ENCODE data around the gene FNDC3B.

FNDC3B gene

DNA sequence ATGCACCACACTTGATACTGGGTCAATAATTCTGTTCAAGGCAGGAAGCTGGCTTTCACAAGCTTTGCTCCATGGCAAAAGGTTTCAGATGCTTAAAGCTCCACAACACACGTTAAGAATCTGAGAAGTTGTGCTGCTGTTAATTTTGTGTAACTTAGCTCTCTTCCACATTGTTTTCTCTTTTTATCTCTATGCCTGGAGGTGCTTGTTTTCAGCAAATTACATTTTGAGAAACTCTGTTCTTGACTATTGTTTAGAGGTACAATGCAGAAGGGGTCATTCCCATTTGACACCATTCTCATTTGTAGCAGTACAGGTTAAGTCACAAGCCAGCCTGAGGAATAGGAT is 156.0 kb downstream of the FNDC3B start:
- no peak for FAIRE-seq

DNA sequence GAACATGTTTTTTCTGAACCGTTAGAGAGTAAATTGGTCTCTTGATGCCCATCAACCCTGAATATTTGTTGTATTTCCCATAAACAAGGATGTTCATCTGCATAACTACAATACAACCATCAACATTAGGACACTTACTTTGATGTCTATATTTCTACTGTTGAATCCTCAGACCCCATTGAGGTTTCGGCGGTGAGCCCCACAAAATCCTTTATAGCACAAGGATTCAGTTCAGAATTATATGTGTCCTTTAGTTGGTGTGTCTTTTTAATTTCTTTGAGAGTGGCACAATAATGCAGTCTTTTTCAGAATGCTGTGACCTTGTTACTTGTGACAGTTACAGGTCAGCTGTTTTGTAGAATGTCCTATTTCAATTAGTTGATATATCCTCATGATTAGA is 158.0 kb downstream of the FNDC3B start:
- no peak for FAIRE-seq

DNA sequence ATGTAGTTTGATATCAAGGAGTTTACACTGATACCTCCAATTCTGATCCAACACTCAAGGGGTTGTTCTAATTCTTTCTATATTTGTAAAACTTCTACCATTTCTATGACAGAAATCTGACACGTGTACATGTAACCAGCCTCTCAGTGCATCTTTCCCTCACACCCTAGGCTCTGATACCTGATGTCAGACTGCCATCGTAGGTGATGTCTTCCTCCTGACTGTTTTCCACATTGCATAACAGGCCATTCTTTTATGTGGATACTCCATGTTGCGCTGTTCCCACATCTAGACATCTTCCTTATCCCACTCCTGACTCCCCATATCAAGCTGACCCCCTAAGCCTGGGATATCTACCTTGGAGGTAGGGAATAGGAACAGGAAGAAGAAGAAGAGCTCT is 159.1 kb downstream of the FNDC3B start:
- no peak for FAIRE-seq

DNA sequence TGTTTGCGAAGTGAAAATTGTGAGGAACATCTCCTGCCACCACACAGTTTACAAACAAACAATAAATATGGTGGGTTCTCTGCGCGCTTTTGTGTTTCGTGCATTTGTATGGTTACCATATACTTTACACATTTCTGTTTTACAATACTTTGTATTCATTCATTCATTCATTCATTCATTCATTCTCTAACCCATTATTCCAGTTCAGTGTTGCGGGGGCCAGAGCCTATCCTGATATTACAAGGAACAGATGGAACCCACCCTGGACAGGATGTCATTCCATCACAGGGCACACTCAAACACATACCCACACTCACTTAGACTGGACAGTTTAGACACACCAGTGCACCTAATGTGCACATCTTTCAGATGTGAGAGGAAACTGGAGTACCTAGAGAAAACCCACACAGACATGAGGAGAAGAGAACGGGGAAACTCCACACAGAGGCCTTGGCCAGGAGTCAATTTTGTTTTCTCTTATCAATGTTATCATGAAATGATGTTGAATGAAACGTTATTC is 160.5 kb downstream of the FNDC3B start:
- no peak for FAIRE-seq

DNA sequence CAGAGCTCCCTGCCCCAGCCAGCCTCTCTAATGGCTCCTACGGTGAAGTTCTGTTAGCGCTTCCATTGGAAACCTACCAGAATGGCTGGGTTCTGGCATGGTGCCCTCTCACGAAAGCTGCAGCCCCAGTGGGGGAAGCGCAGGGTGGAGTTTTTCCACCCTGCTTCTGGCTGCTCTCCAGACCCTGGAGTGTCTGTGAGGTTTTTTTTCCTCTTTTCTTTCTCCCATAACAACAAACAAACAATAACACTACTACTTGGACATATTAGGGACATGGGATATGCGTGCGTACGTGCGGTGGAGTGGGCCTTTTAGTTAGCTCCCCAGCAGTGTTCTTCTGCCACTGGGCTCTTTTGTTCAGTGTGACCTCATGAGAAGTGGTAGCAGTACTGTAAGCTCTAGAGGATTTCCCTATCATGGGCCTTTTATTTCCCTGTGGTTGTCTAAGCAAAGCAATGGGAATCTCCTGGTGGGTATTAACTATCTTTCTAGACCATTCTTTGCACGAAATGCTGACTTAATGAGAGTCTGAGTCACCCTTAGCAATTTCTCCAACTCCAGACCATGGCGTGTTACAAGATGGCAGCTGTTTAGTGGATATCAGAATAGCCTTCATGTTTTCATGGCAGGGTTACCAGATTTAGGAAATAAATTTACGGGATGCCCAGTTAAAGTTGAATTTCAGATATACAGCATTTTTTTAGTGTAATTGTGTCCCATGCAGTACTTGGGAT is 161.9 kb downstream of the FNDC3B start:
- FAIRE-seq = no peak

DNA sequence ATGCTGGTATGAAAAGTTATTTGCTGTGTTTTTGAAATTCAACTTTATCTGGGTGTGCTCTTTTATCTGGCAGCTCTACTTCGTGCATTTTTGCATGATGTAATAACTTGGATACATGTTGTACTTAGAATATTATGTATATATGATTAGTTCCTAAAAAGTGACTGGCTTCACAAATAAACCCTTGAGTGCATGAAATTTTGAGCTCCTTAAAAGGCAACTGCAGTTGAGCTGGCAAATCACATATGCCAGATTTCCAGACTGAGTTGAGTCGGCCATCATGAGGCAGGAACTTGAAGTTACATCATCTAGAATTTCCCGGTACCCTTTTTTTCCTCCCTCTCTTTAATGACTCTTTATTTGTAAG is 162.5 kb downstream of the FNDC3B start:
- no peak for FAIRE-seq

DNA sequence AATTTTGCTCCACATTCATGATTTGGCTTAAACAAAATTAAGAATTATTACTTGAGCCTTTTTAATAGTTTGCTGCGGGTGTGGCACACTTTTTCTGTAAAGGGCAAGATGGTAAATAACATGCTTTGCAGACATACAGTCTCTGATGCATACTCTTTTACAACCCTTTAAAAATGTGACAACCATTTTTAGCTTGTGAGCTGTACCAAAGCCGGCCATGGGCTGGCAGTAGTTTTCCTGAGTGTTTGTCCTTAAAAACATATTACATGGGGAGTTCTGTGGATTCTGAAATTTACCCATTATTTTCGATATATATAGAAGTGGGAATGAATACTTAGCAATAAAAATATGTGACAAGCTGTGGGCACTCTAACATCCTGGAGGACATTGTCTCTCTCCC is 163.4 kb downstream of the FNDC3B start:
- no peak for FAIRE-seq

DNA sequence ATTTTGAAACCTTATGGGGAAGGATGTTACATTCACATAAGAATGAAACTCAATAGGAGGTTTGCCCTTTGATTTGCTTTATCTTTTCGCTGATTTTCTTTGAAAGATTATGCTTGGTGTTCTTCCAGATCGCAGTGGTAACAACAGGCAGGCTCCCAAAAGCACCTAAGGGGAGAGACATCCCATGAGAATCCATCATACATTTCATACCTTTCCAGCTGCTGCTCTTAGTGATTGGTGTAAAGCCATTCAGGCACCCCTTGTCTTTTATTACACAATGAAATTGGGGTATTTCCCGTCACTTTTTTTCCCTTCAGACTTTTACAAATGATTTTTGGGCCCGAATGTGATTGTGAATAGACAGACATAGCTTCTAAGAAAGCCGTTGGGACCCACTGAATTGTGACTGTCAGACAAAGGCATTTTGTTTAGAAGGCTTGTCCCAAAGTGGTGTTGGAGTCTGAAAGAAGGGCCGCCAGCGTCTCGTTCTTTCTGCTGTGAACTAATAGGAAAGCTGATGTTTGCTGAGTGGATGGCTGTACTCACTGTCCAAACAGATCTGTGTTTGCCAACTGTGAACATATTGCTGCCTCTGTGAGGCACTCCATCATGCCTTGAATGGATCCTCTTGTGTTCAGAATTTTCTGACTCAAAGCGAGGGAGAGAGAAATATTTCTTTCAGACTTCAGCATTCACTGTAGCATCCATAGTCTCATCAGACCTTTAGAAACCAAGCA is 164.3 kb downstream of the FNDC3B start:
- FAIRE-seq = no peak

DNA sequence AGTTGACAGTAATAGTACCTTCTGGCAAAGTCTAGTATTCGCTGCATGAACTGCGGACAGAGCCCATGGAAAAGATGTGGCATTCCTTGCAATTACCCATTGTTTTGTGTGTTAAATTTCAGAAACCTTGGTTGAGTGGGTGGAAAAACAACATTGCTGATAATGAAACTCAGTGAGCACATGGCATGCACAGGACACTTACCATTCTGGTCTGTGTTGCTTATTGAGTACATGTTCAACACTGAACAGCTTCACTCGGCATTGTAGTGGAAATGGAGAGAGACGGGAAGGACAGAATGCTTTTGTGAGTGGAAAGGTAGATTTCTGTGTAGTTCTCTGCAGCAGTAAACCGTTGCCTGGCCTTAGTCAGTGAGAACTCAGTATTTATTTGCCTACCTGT is 165.3 kb downstream of the FNDC3B start:
- FAIRE-seq = no peak

DNA sequence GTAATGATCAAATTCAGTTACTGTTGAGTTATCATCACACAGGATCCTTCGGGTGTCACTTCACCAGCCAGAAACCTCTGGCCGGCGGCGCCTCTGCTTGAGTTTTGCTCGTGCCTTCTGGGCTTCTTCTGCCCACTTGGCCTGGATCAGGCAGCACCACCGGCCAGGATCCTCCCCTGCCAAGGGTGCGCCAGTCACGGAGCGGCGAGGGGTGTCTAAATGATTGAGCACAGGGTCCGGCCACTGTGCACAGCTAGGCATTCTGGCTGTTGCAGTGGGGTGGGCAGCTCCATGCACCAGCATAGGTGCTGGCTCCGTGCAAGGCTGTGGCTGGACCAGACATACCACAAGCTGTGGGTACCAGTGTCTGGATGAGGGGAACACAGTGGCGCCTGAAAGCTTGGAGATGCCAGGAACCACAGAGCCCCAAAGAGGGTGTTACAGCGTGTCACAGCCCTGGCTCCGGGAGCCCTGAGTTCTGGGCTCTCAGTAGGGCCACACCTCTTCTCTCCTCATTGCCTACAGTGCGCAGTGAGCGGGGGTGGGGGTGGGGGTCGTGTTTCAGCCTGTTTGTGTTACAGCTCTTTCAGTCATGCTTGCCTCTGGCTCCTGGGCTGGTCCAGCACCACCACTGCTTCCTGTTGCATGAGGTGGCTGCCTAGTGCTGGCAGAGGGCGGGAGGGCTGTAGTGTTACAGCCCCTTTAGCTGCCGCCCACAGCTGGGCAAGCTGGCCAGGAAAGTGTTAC is 169.4 kb downstream of the FNDC3B start:
- FAIRE-seq = no peak

DNA sequence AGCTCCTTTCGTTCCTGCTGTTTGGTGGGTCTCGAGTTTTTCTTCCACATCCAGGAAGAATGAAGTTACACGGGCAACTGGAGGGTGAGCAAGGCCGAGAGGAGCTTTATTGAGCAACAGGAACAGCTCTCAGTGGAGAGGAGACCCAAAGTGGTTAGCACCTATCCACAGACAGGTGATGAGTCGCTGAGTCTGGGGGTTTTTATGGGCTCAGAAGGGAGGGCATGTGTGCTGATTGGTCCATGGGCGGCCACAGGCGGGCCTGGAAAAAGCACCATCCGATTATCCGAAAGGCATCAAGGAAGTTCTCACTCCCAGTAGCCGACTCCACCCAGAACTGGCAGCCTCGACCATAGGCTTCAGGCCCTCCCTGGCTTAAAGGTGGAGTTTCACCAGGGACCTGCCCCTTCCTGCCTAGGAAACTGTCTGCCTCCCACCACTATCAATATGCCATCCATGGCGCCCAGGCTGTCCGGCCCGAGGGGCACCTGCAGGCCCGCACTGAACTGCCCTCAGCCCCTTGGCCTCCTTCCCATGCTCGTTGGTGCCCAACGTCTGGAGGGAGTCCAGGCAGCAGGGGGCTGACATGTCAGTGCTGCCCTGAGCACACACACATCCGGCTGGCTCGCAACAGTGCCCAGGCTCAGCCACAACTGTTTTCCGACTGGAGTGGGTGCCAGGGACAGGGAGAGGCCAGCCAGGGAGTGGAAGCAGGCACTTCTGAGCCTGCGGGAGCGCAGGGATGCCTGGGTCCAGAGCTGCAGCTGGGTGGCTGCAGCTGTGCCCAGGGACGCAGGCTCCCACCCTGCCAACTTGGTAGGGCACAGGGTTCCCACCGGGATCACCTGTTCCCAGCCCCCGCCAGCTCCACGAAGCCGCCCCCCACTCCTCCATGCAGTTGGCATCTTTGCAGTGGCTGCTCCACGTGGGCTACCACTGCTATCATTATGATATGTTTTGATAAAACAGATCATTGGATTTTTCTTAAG is 170.2 kb downstream of the FNDC3B start:
- FAIRE-seq = no peak

DNA sequence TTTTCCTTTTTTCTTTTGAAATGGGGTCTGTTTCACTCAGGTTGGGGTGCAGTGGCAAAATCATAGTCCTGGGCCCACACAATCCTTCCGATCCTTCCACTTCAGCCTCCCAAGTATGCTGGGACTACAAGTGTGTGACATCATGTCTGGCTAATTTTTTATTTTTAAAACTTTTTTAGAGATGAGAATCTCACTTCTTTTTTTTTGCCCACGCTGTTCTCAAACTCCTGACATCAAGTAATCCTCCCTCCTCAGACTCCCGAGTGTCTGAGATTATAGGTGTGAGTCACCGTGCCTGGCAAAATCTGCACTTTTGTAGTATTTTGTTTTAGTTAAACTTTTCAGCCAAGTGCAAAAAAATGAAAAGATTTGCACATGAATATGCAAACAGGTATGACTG is 171.0 kb downstream of the FNDC3B start:
- FAIRE-seq = no peak

DNA sequence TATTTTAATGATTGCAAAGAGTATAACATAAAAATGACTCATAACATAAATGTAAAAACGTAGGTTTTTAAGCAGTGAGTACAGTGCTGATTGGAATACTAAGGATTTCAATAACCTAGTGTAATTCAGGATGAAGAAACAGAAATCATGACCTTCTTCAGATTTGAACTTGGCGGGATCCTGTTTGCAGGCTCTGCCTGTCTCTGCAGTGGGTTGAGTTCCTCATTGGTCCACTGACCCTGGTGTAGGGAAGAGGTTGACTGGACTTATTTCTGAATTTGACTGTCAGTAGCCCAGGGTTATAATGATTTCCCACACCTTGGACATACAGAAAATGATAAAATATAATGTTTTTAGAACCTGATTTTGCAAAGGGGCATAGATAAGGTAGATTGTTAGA is 171.7 kb downstream of the FNDC3B start:
- no peak for FAIRE-seq

DNA sequence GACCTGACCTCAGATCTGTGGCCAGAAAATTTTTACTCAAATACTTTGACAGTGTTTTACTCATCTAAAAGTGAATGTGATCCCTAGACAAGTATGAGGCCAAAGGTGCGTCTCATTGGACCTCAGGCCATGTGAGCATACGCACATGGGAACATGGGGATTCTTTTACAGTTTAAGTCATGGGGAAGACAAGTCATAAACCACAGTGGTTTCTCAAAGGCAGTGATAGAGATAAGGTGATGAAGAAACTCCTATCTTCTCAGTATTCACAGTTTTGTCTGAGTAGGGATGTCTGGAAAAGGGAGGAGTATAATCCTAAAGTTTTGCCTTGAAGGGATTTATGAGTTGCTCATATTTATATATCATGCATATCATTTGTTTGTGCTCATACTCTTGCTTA is 173.8 kb downstream of the FNDC3B start:
- FAIRE-seq = no peak

DNA sequence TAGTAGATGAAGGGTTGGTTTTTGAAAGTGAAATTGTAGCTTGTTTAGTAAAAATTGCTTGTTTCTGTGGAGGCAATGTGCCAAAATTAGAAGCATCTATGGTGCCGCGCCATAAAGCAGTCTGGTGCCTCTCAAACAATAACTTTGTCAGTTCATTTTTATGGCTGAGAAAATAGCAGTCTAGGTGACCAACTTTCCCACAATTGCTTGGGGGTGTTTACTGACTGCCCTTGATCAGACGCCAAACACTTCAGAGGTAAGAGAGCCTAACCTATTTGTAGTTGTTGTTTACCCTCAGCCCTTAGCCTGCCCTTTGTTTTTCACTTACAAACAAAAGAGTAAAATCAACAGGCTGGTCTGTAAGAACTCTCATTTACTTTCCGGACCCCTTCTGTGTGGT is 174.5 kb downstream of the FNDC3B start:
- FAIRE-seq = no peak

DNA sequence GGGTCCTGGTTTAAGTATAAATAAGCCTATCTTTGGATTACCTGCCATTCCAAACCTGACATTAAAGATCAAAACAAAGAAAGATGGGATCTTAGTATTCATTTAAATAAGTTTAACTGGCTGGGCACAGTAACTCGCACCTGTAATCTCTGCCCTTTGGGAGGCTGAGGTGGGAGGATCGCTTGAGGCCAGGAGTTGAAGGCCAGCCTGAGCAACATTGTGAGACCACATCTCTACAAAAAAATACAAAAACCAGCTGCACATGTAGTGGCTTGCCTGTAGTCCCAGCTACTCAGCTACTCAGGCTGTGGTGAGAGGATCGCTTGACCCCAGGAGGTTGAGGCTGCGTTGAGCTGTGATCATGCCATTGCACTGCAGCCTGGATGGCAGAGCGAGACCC is 176.9 kb downstream of the FNDC3B start:
- FAIRE-seq = no peak

DNA sequence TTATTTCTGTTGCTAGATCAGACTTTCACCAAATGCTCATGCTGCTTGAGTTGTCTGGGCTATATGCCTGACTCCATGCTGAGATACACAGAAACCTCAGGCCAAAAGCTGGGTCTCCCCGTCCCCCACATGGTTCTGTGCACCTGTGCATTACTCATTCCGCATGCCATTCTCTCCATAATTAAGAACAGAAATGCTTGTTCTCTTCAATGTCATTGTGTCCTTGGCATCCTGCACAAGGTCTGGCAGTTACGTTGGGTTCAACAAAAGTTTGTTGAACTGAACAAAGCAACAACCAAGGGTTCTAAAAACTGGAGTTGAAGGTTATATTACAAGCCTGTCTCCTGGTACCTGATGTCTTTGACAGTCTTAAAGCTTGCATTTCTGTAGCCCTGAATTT is 177.5 kb downstream of the FNDC3B start:
- no peak for FAIRE-seq

DNA sequence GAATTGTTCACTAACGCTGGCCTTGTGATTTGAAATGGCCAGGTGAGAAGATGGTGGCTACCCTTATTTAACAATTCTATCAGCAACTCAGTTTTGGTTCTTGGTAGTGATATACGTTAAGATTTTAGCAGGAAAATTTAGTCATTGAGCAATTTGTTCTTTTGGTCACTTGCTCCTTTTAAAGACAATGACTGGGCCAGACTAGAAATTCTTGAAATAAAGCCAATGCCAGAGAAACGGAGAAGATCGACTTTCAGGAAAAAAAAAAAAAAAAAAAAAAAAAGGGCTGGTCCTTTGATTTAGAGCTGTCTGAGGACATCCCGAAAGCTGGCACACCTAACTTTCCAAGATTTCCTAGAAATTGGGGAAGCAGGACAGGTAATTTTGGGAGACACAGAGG is 178.5 kb downstream of the FNDC3B start:
- FAIRE-seq = no peak

DNA sequence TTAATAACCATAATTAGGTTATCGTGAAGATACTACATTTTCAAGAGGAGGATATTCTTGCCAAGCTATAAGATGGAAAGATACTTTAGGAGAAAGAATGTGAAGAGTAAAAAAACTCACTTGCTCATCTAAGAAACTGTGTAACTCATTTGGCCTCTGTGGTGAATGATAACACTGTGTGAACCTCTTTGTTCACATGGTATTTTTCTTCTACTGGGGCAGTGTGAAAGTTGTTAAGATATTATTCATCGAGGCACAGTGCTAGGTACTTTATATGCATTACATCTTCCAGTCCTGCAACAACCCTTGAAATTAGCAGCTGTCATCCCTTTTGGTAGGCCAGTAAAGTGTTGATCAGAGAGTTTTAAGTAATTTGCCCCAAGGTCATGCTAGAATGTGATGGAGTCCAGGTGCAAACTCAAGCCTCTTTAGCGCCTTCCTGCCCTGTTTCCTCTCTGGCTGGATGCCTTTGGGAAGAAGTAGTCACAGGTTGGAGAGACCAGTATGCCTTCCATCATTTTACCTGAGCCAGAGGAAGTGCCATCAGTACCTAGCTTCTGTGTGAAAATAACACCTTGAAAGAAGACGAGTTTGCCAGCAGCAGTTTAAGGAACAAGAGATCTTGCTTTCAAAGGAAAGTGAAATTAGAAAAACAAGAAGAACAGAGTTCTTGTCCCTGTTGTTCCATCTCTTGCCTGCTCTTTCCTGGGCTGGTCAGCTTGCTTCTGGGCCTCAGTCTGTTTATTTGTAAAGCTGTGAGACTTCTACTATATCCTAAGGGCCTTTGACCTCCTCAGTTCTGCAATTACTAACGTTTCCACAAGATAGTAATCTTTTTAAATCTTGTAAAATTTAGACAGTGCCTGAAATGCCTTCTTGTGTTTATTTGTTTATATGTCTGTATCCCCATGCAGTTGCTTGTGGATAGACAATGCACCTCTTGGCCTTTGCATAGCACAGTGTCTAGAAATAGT is 179.3 kb downstream of the FNDC3B start:
- FAIRE-seq = no peak

DNA sequence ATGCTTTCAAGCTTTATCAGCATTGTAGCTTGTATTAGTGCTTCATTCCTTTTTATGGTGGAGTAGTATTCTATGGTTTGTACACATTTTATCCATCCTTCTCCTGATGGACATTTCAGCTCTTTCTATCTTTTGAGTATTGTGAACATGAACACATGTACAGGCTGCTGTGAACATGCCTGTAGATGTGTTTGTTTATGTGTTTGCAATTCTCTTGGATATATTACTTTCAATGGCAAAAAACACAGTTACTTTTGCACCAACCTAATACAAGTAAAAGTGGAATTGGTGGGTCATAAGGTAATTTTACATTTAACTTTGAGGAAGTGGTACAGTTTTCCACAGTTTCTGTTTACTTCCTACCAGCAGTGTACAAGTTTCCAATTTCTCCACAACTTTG is 180.4 kb downstream of the FNDC3B start:
- no peak for FAIRE-seq

DNA sequence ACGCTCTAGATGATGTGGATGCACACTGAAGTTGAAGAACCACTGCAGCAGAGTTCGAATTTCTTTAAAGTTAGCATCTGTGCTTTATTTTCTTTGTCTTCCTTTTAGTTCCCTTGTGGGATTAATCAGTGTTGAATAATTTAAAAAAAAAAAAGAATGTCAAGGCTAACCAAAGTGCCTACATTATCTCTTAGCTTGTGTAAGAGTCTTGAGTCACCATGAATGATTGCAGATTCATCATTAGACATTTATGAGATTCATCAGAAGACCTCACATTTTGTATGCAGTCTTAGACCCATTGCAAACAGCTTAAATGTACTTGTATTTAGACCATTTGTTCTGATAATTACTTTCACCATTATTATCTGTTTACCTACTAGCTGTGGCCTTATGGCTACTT is 182.2 kb downstream of the FNDC3B start:
- FAIRE-seq = no peak
